Vagina (tissue), 2 donors: ENCODE data around the gene ANXA2. TPM values are rescaled to one million over a fixed set of nuclear protein-coding genes. Genes with fewer than 3 reads are reported as not detected.

Experiments used
- DNase-seq, 2 donors: peaks; one replicate each; pipeline ENCODE4 v3.0.0-alpha.2; 2017; ENCODE audit errors: extremely low spot score in 2 of 2
- H3K27ac ChIP-seq: fragments of 200-600 bp; sonication (generic); one replicate; pipeline ENCODE4 v1.5.1; 2019
- H3K27me3 ChIP-seq: fragments of 200-600 bp; sonication (generic); one replicate; pipeline ENCODE4 v1.5.1; 2019
- H3K36me3 ChIP-seq, 2 donors: fragments of 200-600 bp; sonication (generic); one replicate each; pipeline ENCODE4 v1.5.1; 2017 to 2019
- H3K4me1 ChIP-seq: fragments of 200-600 bp; sonication (generic); one replicate; pipeline ENCODE4 v1.5.1; 2019
- H3K4me3 ChIP-seq, 2 donors: fragments of 200-600 bp; sonication (generic); 1 replicate in 1 of 2; 2 replicates in 1 of 2; pipeline ENCODE4 v1.5.1; 2016 to 2019
- H3K9me3 ChIP-seq: fragments of 200-600 bp; sonication (generic); one replicate; pipeline ENCODE4 v1.5.1; 2019
- POLR2A ChIP-seq, 2 donors: fragments of 450-650 bp; IDR thresholded peaks; one replicate each; pipeline ENCODE4 v1.6.1; 2017; ENCODE audit warnings: antibody characterized with exemption in 2 of 2, mild to moderate bottlenecking in 2 of 2, moderate library complexity in 2 of 2
- POLR2AphosphoS5 ChIP-seq, 2 donors: sonication (generic); formaldehyde crosslinking; IDR thresholded peaks; one replicate each; pipeline ENCODE4 v1.9.0; 2017; ENCODE audit warnings: antibody characterized with exemption in 2 of 2, mild to moderate bottlenecking in 2 of 2, low read depth in 1 of 2; ENCODE audit not compliant: insufficient read depth in 1 of 2
- intact Hi-C: fragments of 100-400 bp; cut with DNase I; formaldehyde crosslinking; loops from one replicate; pipeline ENCODE4 v1.15.1; 2023
- total RNA-seq: library from RNA; depleted of rRNA; stranded (reverse); fragments of >200 nt; gene quantifications from one replicate; pipeline ENCODE4 v1.2.3, GENCODE V29; 2016
- TF ChIP-seq, protein P1 (sequence below), 3 experiments: fragments of 450-650 bp in 2 of 3; fragments of 200-600 bp in 1 of 3; sonication (generic) in 1 of 3; IDR thresholded peaks; one replicate each; pipeline ENCODE4 v1.5.1; 2017 to 2019; ENCODE audit warnings: antibody characterized with exemption in 3 of 3, mild to moderate bottlenecking in 2 of 3, moderate library complexity in 2 of 3

Gene ANXA2
- total RNA-seq, 1 donor from 2014 or later = 1,230 TPM

DNA sequence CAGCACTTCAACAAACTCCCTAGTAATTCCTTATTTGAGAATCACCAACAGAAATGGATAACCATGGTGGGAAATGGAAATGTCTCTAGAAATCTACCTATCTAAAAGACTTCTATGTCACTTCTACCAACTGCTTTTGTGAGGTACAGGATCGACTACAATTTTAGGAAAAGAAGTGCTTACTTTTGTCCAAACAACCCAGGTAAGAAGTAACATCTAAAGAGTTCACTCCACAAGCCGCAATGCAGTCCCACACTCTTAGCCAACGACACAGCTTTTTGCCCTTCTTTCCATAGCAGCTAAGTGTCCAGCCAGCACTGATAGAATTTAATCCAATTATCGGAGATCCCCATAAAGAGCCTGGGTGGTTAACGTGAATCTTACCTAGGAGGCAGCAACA, 28.1 kb downstream of the ANXA2 start:
- no peak overlapping the region for H3K4me3 ChIP-seq
- H3K9me3 ChIP-seq = no peaks in the 10 kb centered on the region
- TF ChIP-seq POLR2A (IDR thresholded peaks at IDR 0.05) (no peak), POLR2AphosphoS5 (IDR thresholded peaks at IDR 0.05; ENCODE audit: insufficient read depth in 1 of 2, low read depth in 1 of 2) (no peak)
- TF ChIP-seq, protein P1, sequence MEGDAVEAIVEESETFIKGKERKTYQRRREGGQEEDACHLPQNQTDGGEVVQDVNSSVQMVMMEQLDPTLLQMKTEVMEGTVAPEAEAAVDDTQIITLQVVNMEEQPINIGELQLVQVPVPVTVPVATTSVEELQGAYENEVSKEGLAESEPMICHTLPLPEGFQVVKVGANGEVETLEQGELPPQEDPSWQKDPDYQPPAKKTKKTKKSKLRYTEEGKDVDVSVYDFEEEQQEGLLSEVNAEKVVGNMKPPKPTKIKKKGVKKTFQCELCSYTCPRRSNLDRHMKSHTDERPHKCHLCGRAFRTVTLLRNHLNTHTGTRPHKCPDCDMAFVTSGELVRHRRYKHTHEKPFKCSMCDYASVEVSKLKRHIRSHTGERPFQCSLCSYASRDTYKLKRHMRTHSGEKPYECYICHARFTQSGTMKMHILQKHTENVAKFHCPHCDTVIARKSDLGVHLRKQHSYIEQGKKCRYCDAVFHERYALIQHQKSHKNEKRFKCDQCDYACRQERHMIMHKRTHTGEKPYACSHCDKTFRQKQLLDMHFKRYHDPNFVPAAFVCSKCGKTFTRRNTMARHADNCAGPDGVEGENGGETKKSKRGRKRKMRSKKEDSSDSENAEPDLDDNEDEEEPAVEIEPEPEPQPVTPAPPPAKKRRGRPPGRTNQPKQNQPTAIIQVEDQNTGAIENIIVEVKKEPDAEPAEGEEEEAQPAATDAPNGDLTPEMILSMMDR (IDR thresholded peaks at IDR 0.05) = no peak
- peaks cover 0 to 7% of the 10 kb centered on the region in 2 donors for H3K36me3 ChIP-seq
- H3K27me3 ChIP-seq = no peaks in the 10 kb centered on the region
- H3K27ac ChIP-seq = peak overlapping the region; percentile 85
- H3K4me1 ChIP-seq = peaks cover 72% of the 10 kb centered on the region
- intact Hi-C loops = no loop called here
- no peak for DNase-seq

DNA sequence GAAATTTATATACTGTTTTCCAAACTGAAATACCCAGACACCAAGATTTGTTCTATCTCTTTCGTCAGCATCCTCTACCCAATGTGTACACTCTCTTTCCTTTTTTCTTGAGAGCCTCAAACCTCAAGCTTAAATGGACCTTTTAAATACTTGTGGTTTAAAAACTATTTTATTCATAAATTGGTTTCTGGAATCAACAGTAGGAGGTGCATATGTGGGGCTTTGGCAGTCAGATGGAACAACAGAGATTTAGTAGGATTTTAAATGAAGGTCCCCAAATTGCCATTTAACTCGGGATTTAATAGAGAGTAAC, 33.2 kb downstream of the ANXA2 start:
- peak overlapping the region; percentile 25 for H3K27ac ChIP-seq
- TF ChIP-seq POLR2A (IDR thresholded peaks at IDR 0.05) (no peak), POLR2AphosphoS5 (IDR thresholded peaks at IDR 0.05; ENCODE audit: insufficient read depth in 1 of 2, low read depth in 1 of 2) (no peak)
- TF ChIP-seq, protein P1 (IDR thresholded peaks at IDR 0.05) = no peak
- H3K4me3 ChIP-seq = no peak overlapping the region
- peaks cover 0 to 34% of the 10 kb centered on the region in 2 donors for H3K36me3 ChIP-seq
- H3K27me3 ChIP-seq = no peaks in the 10 kb centered on the region
- intact Hi-C loops = no loop called here
- no peak for DNase-seq
- H3K9me3 ChIP-seq = no peaks in the 10 kb centered on the region
- peaks cover 63% of the 10 kb centered on the region for H3K4me1 ChIP-seq

DNA sequence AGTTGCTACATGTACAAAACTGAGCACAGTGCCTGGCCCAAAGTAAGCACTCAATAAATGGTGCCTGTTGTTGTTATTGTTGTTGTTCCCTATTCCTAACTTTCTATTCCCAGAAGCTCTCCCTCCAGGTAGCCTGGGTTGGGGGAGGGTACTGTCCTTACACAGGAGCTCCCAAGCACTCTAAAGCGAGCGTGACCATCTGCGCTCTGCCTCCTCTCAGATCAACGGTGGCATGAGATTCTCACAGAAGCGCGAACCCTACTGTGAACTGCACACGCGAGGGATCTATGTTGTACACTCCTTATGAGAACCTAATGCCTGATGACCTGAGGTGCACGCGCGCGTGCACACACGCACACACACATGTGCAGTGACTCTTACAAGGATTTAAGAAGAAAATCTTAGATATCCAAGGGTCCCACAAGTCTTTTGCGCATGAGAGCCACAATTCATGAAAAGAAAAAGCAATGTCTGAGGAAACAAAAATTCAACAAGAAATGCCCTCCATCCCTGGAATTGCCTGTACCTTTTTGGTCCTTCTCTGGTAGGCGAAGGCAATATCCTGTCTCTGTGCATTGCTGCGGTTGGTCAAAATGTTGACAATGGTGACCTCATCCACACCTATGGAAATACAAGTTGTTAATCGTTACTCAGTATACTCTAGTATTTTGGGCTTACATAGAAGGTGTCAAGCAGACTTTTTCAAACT, 33.7 kb downstream of the ANXA2 start:
- Histone ChIP-seq H3K27me3 (no peaks in the 10 kb centered on the region), H3K9me3 (no peaks in the 10 kb centered on the region), H3K4me3 (no peak overlapping the region), H3K36me3 (peaks cover 0 to 38% of the 10 kb centered on the region in 2 donors), H3K4me1 (peaks cover 63% of the 10 kb centered on the region), H3K27ac (peak overlapping the region; percentile 25)
- TF ChIP-seq POLR2AphosphoS5 (IDR thresholded peaks at IDR 0.05; ENCODE audit: insufficient read depth in 1 of 2, low read depth in 1 of 2) (no peak), POLR2A (IDR thresholded peaks at IDR 0.05) (no peak)
- TF ChIP-seq, protein P1 (IDR thresholded peaks at IDR 0.05) = no peak
- intact Hi-C loops = no loop called here
- no peak for DNase-seq

DNA sequence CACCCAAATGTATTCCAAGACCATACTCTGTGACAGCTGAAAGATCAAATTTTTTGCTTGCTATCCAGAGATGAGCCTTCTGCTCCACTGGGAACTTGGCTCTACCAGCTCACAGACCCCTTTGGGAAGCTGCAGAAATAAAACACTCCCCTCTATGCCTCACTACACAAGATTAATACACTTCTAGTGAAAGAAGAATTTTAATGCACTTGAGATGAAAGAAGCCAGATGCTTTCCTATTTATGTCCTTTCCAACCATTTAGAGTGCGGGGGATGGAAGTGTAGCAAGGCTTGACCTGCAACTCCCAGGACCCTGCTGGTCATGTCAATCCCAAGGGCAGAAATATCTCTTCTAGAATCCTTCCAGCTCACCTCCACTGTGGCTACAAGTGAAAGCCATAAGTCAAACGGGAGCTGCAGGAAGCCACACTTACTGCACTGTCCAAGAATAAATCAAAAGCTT, 34.7 kb downstream of the ANXA2 start:
- H3K27ac ChIP-seq = peak overlapping the region; percentile 25
- H3K9me3 ChIP-seq = no peaks in the 10 kb centered on the region
- no peak for DNase-seq
- no peaks in the 10 kb centered on the region for H3K27me3 ChIP-seq
- intact Hi-C loops = no loop called here
- peaks cover 0 to 38% of the 10 kb centered on the region in 2 donors for H3K36me3 ChIP-seq
- no peak overlapping the region for H3K4me3 ChIP-seq
- TF ChIP-seq POLR2AphosphoS5 (IDR thresholded peaks at IDR 0.05; ENCODE audit: insufficient read depth in 1 of 2, low read depth in 1 of 2) = no peak
- no peak for TF ChIP-seq POLR2A (IDR thresholded peaks at IDR 0.05)
- TF ChIP-seq, protein P1 (IDR thresholded peaks at IDR 0.05) = no peak
- H3K4me1 ChIP-seq = peaks cover 57% of the 10 kb centered on the region

DNA sequence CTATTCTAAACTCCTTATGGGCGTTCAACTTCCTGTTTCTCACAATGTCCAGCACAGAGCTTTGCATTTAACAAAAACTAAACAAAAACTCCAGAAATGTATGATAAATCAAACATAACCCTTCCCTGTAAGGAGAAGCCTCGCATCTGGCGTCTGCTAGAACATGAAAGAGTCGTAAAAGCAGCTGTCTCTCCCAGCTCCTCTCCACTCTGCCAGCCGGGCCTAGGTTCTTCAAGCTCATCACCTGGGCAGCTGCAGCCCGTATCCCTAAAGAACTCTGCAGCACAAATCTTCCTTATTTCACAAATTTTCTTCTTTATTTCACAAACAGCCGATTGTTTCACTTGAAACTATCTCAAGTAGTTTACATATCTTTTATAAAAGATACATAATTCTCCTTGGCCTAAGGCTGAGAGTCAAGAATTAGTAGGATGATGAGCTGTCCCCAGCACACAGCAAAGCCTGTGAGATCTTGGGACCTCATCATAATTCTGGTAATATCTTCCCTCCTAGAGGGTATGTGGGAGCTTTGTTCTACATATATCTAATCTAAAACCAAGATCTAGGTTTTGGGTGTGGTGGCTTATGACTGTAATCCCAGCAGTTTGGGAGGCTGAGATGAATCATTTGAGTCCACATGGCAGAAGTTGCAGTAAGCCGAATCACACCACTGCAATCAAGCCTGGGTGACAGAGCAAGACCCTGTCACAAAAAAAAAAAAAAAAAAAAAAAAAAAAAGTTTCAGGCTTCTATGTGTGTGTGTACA, 35.3 kb downstream of the ANXA2 start:
- peak overlapping the region; percentile 18 for H3K27ac ChIP-seq
- no peak for DNase-seq
- H3K9me3 ChIP-seq = no peaks in the 10 kb centered on the region
- peaks cover 0 to 38% of the 10 kb centered on the region in 2 donors for H3K36me3 ChIP-seq
- H3K27me3 ChIP-seq = no peaks in the 10 kb centered on the region
- intact Hi-C loops = no loop called here
- no peak for TF ChIP-seq POLR2A (IDR thresholded peaks at IDR 0.05)
- TF ChIP-seq POLR2AphosphoS5 (IDR thresholded peaks at IDR 0.05; ENCODE audit: insufficient read depth in 1 of 2, low read depth in 1 of 2) = no peak
- TF ChIP-seq, protein P1 (IDR thresholded peaks at IDR 0.05) = no peak
- peaks cover 57% of the 10 kb centered on the region for H3K4me1 ChIP-seq
- no peak overlapping the region for H3K4me3 ChIP-seq
